ENCODE results near the gene PRUNE2.

Gene PRUNE2

DNA sequence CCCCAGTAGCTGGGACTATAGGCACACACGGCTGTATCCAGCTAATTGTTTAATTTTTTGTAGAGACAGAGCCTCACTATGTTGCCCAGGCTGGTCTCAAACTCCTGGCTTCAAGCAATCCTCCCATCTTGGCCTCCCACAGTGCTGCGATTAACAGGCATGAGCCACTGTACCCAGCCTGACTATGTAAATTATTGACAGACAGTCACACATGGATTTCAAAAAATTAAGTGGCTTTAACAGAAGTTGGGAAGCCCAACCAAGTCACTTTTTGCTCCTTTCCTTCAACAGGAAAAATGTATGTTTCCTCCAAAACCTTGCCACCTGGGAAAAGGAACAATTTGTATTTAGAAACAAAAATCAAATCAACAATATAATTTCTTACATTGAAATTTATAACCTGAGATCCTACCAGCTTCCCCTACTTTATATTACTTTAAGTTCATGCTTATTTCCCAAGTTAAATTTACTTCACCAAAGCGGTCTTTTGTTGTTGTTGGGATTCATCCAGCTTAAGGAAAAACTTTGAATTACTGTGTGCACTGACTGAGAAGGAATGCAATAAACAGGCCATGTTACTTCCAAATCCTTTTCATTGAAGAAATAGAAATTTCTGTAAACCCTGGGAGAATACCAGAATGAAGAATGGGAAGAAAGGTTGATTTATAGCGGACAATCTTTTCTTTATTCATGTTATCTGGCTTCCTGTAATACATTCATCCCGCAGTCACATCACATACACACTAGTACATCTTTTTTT lies 133.0 kb downstream of the PRUNE2 start:
- no peak overlapping the region for H3K4me2 ChIP-seq (ENCODE audit: low read length, poor library complexity, severe bottlenecking)

DNA sequence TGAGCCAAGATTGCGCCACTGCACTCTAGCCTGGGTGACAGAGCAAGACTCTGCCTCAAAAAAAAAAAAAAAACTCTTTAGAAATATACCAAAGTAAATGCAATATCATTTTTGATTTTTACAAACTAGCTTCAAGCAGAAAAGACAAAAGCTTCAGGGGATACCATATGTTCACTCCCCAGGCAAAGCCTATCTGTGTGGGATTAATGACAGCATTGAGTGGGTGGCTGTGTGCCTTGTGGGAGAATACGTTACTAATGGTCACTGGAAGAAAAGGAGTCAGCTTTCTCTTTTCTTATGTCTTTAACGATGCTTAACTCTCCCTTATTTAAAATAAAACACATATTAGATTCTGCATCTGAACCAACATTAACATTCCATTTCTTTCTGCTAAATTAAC lies 139.8 kb downstream of the PRUNE2 start:
- Histone ChIP-seq H3K27me3 (ENCODE audit: control insufficient read depth in 1 of 2, insufficient read depth in 1 of 2, low read length in 2 of 2) (no peaks in the 10 kb centered on the region), H4K91ac (ENCODE audit: low read length) (no peak overlapping the region)
- WGBS: 67% methylated on average over 2 of the region's 3 CpGs

More for the DNA sequence above, 133.0 kb downstream of the PRUNE2 start:
- DNase-seq: no peak
- Histone ChIP-seq H3K23ac (ENCODE audit: low read length in 2 of 2) (no peak overlapping the region), H3K79me1 (replicated peaks; ENCODE audit: low read length, poor library complexity, severe bottlenecking) (no peaks in the 10 kb centered on the region), H4K8ac (ENCODE audit: low read length) (no peak overlapping the region), H2AFZ (ENCODE audit: low read depth, low read length) (no peak overlapping the region), H2BK12ac (ENCODE audit: low read length in 2 of 2) (no peak overlapping the region), H2BK120ac (ENCODE audit: low read depth, low read length) (no peak overlapping the region), H2BK5ac (ENCODE audit: low read depth, low read length, poor library complexity, severe bottlenecking) (no peak overlapping the region), H3K4ac (ENCODE audit: low read depth in 1 of 2, low read length in 2 of 2) (no peak overlapping the region), H2BK15ac (ENCODE audit: low read depth, poor library complexity, severe bottlenecking) (no peak overlapping the region), H4K91ac (ENCODE audit: low read length) (no peak overlapping the region), H3K27me3 (ENCODE audit: control insufficient read depth in 1 of 2, insufficient read depth in 1 of 2, low read length in 2 of 2) (no peaks in the 10 kb centered on the region), H3K4me1 (ENCODE audit: control insufficient read depth, insufficient read depth, low read depth, low read length) (peaks cover 4% of the 10 kb centered on the region), H3K4me3 (ENCODE audit: insufficient read depth in 1 of 2, low read depth in 1 of 2, low read length in 2 of 2) (no peak overlapping the region), H3K9me3 (ENCODE audit: control insufficient read depth, low read length) (no peaks in the 10 kb centered on the region), H3K18ac (ENCODE audit: low read depth in 1 of 2, low read length in 2 of 2) (no peak overlapping the region), H3K36me3 (ENCODE audit: control insufficient read depth in 1 of 2, insufficient read depth in 2 of 2, low read depth in 1 of 2, low read length in 2 of 2) (no peaks in the 10 kb centered on the region), H3K27ac (ENCODE audit: low read length, poor library complexity, severe bottlenecking) (peak overlapping the region; percentile 77), H3K14ac (ENCODE audit: low read length in 2 of 2) (no peak overlapping the region), H3K9ac (ENCODE audit: low read length) (no peak overlapping the region), H2AK5ac (ENCODE audit: low read length, severe bottlenecking) (no peak overlapping the region)
- 73% methylated on average over 4 of the region's 5 CpGs for WGBS

DNA sequence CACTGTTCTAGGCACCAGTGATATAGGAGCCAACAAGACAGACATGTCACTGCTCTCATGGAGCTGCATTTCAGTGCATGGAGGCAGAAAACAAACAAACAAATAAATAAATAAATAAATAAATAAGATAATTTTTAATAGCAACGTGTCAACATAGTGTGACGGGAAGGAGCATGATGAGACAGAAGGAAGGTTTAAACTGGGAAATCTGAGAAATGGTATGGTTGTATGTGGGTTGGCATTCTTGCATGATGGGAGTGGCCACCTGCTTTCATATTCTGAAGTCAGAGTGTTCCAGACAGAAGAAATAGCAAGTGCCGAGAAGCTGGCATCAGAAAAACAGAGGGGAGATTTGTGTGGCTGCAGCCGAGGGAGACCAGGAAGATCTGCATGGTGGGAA lies 141.8 kb downstream of the PRUNE2 start, which contains the start of gene PCA3:
Gene PCA3 (plus strand): TSS at position 301 of the 400 bp plus-strand sequence.
- DNase-seq: no peak
- H3K18ac ChIP-seq (ENCODE audit: low read depth in 1 of 2, low read length in 2 of 2): no peak within 1 kb of the TSS
- no peak within 1 kb of the TSS for H3K4me2 ChIP-seq (ENCODE audit: low read length, poor library complexity, severe bottlenecking)
- H3K9ac ChIP-seq (ENCODE audit: low read length): no peak within 1 kb of the TSS
- peaks cover 0 to 6% of the 10 kb centered on the region in 2 experiments for H3K36me3 ChIP-seq (ENCODE audit: control insufficient read depth in 1 of 2, insufficient read depth in 2 of 2, low read depth in 1 of 2, low read length in 2 of 2)
- peaks cover 4% of the 10 kb centered on the region for H3K4me1 ChIP-seq (ENCODE audit: control insufficient read depth, insufficient read depth, low read depth, low read length)
- no peaks in the 10 kb centered on the region for H3K9me3 ChIP-seq (ENCODE audit: control insufficient read depth, low read length)
- H3K23ac ChIP-seq (ENCODE audit: low read length in 2 of 2): no peak within 1 kb of the TSS
- no peak within 1 kb of the TSS for H2AFZ ChIP-seq (ENCODE audit: low read depth, low read length)
- H3K14ac ChIP-seq (ENCODE audit: low read length in 2 of 2): no peak within 1 kb of the TSS
- H3K79me1 ChIP-seq (replicated peaks; ENCODE audit: low read length, poor library complexity, severe bottlenecking): no peaks in the 10 kb centered on the region
- H2BK5ac ChIP-seq (ENCODE audit: low read depth, low read length, poor library complexity, severe bottlenecking): no peak within 1 kb of the TSS
- H4K8ac ChIP-seq (ENCODE audit: low read length): no peak within 1 kb of the TSS
- H2BK12ac ChIP-seq (ENCODE audit: low read length in 2 of 2): no peak within 1 kb of the TSS
- no peak within 1 kb of the TSS for H2AK5ac ChIP-seq (ENCODE audit: low read length, severe bottlenecking)
- no peak within 1 kb of the TSS for H4K91ac ChIP-seq (ENCODE audit: low read length)
- H3K4ac ChIP-seq (ENCODE audit: low read depth in 1 of 2, low read length in 2 of 2): no peak within 1 kb of the TSS
- no peak within 1 kb of the TSS for H2BK120ac ChIP-seq (ENCODE audit: low read depth, low read length)
- no peaks in the 10 kb centered on the region for H3K27me3 ChIP-seq (ENCODE audit: control insufficient read depth in 1 of 2, insufficient read depth in 1 of 2, low read length in 2 of 2)
- no peak within 1 kb of the TSS for H3K4me3 ChIP-seq (ENCODE audit: insufficient read depth in 1 of 2, low read depth in 1 of 2, low read length in 2 of 2)
- no peak within 1 kb of the TSS for H2BK15ac ChIP-seq (ENCODE audit: low read depth, poor library complexity, severe bottlenecking)
- WGBS: 96% methylated on average over 4 of the region's 4 CpGs
- no peak within 1 kb of the TSS for H3K27ac ChIP-seq (ENCODE audit: low read length, poor library complexity, severe bottlenecking)

More for the DNA sequence above, 139.8 kb downstream of the PRUNE2 start:
- DNase-seq: no peak
- Histone ChIP-seq H2AFZ (ENCODE audit: low read depth, low read length) (no peak overlapping the region), H3K14ac (ENCODE audit: low read length in 2 of 2) (no peak overlapping the region), H3K23ac (ENCODE audit: low read length in 2 of 2) (no peak overlapping the region), H2BK15ac (ENCODE audit: low read depth, poor library complexity, severe bottlenecking) (no peak overlapping the region), H4K8ac (ENCODE audit: low read length) (no peak overlapping the region), H2BK120ac (ENCODE audit: low read depth, low read length) (no peak overlapping the region), H3K4me2 (ENCODE audit: low read length, poor library complexity, severe bottlenecking) (no peak overlapping the region), H3K27ac (ENCODE audit: low read length, poor library complexity, severe bottlenecking) (no peak overlapping the region), H3K79me1 (replicated peaks; ENCODE audit: low read length, poor library complexity, severe bottlenecking) (no peaks in the 10 kb centered on the region), H3K36me3 (ENCODE audit: control insufficient read depth in 1 of 2, insufficient read depth in 2 of 2, low read depth in 1 of 2, low read length in 2 of 2) (peaks cover 0 to 6% of the 10 kb centered on the region in 2 experiments), H3K4ac (ENCODE audit: low read depth in 1 of 2, low read length in 2 of 2) (no peak overlapping the region), H3K18ac (ENCODE audit: low read depth in 1 of 2, low read length in 2 of 2) (no peak overlapping the region), H3K4me3 (ENCODE audit: insufficient read depth in 1 of 2, low read depth in 1 of 2, low read length in 2 of 2) (no peak overlapping the region), H3K9me3 (ENCODE audit: control insufficient read depth, low read length) (no peaks in the 10 kb centered on the region), H2BK5ac (ENCODE audit: low read depth, low read length, poor library complexity, severe bottlenecking) (no peak overlapping the region), H3K4me1 (ENCODE audit: control insufficient read depth, insufficient read depth, low read depth, low read length) (no peaks in the 10 kb centered on the region), H2AK5ac (ENCODE audit: low read length, severe bottlenecking) (no peak overlapping the region), H3K9ac (ENCODE audit: low read length) (no peak overlapping the region), H2BK12ac (ENCODE audit: low read length in 2 of 2) (no peak overlapping the region)

DNA sequence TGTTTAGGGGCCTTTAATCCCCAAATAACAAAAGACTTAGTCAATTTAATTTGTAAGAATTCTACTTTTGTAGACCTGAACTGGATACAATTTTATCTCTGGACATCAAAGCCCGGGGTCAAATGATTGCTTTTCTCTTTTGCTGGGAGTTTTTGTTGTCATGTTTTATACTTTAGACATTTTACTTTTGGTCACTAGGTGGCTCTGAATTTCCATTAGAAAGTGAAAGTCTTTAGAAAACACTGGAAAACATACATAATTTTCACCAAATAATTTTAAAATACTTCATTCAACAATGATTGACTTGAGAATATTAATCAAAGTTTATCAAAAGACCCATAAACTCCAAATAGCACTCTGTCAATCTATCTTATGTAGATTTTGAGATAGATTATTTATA lies 144.5 kb downstream of the PRUNE2 start:
- Histone ChIP-seq H3K27ac (ENCODE audit: low read length, poor library complexity, severe bottlenecking) (no peak overlapping the region), H4K8ac (ENCODE audit: low read length) (no peak overlapping the region), H3K4ac (ENCODE audit: low read depth in 1 of 2, low read length in 2 of 2) (no peak overlapping the region), H3K4me2 (ENCODE audit: low read length, poor library complexity, severe bottlenecking) (no peak overlapping the region), H2BK12ac (ENCODE audit: low read length in 2 of 2) (no peak overlapping the region), H3K9ac (ENCODE audit: low read length) (peak overlapping the region; percentile 46), H2BK5ac (ENCODE audit: low read depth, low read length, poor library complexity, severe bottlenecking) (no peak overlapping the region), H3K9me3 (ENCODE audit: control insufficient read depth, low read length) (no peaks in the 10 kb centered on the region), H3K23ac (ENCODE audit: low read length in 2 of 2) (no peak overlapping the region), H2AFZ (ENCODE audit: low read depth, low read length) (no peak overlapping the region), H3K4me1 (ENCODE audit: control insufficient read depth, insufficient read depth, low read depth, low read length) (peaks cover 4% of the 10 kb centered on the region), H3K18ac (ENCODE audit: low read depth in 1 of 2, low read length in 2 of 2) (no peak overlapping the region), H3K36me3 (ENCODE audit: control insufficient read depth in 1 of 2, insufficient read depth in 2 of 2, low read depth in 1 of 2, low read length in 2 of 2) (peaks cover 0 to 6% of the 10 kb centered on the region in 2 experiments), H3K4me3 (ENCODE audit: insufficient read depth in 1 of 2, low read depth in 1 of 2, low read length in 2 of 2) (no peak overlapping the region), H3K27me3 (ENCODE audit: control insufficient read depth in 1 of 2, insufficient read depth in 1 of 2, low read length in 2 of 2) (no peaks in the 10 kb centered on the region), H3K14ac (ENCODE audit: low read length in 2 of 2) (no peak overlapping the region), H2AK5ac (ENCODE audit: low read length, severe bottlenecking) (no peak overlapping the region), H3K79me1 (replicated peaks; ENCODE audit: low read length, poor library complexity, severe bottlenecking) (no peaks in the 10 kb centered on the region), H2BK15ac (ENCODE audit: low read depth, poor library complexity, severe bottlenecking) (no peak overlapping the region), H2BK120ac (ENCODE audit: low read depth, low read length) (no peak overlapping the region), H4K91ac (ENCODE audit: low read length) (no peak overlapping the region)
- DNase-seq: peak; percentile 16
- WGBS: 71% methylated on average over 1 of the region's 1 CpG
